Measurements from ENCODE around the gene CDH5.

- no peak for TF ChIP-seq CTCF (IDR thresholded peaks at IDR 0.05)
- TF ChIP-seq POLR2A (IDR thresholded peaks at IDR 0.05), result no peak
These were observed 20.4 kb downstream of the CDH5 start for GRCh38 chr16:66386629-66387622.

All from Peyer's patch (tissue), 4 donors.